Pons (tissue), 1 donor: ENCODE data around the gene GNPDA2.
A peak's percentile ranks its signal among the peaks of the same experiment; 100 is the strongest.

Experiments used
- DNase-seq: peaks from one replicate; pipeline ENCODE4 v3.0.0-alpha.2; 2016; ENCODE audit warnings: low spot score

GNPDA2 gene

GRCh38 chr4:44678094-44679041 is 48.0 kb downstream of the GNPDA2 start, which contains the start of gene GUF1:
TSS of gene GUF1 (plus strand) at chr4:44678420. CDS start at chr4:44678623, 203 bp downstream.
- peak; percentile 94 for DNase-seq

DNA sequence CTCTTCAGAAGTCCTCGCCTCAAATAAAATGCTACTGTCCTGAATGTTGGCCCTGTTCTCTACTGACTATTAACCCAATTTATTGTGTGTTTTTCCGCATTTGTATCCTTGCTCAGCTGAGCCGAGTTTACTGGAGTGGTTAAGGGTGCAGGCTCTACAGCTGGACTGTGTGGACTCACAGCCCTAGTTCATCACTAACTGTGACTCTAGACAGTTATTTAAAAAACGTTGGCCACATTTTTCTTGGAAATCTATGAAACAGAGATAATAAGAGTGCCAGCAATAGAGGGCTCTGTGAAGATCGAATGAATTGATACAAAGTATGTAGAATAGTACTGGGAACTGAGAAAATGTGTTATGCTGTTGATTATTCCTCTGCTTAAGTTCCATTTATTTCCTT is 51.0 kb downstream of the GNPDA2 start:
- no peak for DNase-seq

GRCh38 chr4:44674471-44674870 is 51.9 kb downstream of the GNPDA2 start:
- no peak for DNase-seq

- no peak for DNase-seq
These were observed 54.7 kb downstream of the GNPDA2 start for GRCh38 chr4:44671636-44672035.

DNA sequence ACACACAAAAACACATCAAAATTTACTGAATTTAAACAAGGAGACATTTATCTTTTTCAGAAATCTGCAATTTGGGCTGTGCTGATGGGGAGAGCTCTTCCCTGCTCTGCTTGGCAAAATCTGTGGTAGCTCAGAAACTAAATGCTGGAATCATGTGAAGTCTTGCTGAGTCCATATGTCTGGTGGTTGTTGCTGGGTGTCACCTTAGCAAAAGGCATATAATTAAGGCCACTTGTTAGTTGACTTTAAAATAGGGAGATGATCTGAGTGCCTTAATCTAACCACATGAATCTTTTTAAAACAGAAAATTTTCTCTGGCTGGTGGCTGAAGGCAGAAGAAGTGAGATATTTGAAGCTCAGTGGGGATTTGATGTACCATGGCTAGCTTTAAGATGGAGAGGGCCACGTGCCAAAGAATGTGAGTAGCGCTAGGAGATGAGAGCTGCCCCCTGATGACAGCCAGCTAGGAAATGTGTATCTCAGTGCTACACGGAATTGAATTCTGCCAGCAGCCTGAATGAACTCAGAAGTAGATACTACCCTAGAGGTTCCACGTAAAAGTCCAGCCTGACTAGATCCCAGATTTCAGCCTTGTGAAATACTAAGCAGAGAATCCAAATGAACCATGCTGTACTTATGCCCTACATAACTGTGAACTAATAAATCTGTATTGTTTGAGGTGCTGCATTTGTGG is 55.7 kb downstream of the GNPDA2 start:
- DNase-seq, result no peak

DNA sequence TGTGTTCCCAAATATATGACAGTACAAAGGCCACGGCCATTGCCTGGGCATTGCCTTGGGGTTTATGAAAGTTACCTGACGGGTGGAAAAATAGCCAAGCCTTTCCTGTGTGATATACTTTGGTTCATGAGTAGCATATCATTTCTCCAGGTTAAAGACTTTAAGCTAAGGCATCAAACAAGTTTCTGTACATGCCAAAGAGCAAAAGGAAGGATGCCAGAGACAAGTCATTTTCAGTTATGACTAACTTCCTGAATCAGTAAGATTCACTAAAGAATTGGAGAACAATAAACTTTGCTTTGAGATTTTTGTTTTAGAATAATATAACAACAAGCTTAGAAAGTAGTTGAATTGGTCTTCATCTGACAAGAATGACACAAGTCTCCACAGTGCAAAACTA is 57.8 kb downstream of the GNPDA2 start:
- DNase-seq, result no peak

DNA sequence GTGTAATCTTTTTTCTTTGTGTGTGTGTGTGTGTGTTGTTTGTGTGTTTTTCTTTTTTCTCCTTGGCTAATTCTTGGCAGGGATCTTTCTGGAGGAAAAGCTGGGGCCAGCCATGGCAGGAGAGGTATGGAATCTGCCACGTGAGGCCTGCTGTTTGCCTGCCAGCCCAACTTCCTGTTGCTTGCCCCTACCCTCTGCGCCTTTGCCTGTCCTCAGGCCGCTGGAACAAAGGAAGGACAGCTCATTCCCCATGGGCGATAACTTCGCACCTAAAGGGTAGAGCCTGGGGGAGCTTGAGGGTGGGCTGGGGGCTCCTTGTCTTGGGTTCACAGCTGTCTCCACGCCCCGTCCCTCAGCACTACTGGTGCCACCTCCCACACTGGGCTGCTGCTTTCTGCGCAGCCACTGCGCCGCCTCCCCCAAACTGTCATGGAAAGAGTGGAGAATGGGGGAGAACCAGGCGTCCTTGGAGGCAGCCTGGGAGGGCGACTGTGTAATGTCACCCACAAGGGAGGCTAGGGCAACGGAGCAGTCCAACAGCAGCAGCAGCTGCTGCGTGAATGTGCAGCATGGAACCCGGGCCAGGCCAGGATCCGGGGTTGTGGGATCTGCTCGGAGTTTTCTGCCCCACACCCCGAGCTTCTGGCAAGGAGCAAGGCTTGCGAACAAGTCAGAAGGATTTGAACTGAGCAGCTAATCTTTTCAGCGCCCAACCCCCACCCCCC is 62.7 kb downstream of the GNPDA2 start:
- DNase-seq, result no peak

DNA sequence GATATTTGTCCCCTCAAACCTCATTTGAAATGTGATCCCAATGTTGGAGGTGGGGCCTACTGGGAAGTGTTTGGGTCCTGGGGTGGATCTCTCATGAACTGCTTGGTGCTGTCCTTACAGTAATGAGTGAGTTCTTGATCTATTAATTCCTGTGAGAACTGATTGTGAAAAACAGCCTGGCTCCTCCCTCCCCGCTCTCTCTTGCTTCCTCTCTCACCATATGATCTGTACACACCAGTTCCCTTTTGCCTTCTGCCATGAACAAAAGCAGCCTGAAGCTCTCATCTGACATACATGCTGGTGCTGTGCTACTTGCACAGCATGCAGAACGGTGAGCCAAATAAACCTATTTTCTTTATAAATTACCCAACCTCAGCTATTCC is 63.7 kb downstream of the GNPDA2 start:
- DNase-seq, result no peak

DNA sequence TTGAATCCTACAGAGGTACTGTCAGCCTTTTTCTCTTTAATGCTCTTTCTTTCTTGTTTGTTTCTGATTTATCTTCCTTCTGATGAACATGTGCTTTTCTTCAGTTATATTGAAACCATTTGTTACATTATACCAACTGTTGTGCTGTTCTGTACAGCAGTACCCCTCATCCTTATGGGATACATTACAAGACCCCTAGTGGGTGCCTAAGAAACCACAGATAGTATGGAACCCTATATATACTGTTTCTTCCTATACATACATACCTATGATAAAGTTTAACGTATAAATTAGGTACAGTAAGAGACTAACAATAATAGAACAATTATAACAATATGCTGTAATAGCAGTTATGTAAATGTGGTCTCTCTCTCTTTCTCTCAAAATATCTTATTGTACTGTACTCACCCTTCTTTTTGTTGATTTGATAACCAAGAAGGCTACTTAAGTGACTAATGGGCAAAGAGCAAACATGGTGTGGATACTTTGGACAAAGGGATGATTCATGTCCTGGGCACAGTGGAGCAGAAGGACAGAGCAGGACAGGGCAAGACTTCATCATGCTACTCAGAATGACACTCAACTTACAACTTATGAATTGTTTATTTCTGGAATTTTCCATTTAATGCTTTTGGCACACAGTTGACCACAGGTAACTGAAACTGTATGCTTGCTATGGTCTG is 64.3 kb downstream of the GNPDA2 start:
- no peak for DNase-seq

DNA sequence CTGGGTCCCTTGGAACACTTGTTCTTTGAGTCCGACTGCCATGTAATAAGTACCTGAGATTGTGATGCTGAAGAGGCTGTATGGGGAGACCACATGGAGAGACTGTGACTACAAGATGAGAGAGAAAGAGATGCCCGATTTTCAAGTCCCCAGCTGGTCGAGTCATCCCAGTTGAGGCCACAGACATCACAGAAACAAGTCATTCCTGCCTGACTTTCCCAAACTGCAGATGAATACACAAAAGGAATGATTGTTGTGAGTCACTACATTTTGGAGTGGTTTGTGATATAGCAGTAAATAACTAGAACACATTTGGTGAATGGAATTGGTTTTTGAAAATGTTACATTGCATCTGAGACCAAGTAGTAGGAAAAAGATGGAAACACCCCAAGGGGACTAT is 66.0 kb downstream of the GNPDA2 start:
- DNase-seq, result no peak

DNA sequence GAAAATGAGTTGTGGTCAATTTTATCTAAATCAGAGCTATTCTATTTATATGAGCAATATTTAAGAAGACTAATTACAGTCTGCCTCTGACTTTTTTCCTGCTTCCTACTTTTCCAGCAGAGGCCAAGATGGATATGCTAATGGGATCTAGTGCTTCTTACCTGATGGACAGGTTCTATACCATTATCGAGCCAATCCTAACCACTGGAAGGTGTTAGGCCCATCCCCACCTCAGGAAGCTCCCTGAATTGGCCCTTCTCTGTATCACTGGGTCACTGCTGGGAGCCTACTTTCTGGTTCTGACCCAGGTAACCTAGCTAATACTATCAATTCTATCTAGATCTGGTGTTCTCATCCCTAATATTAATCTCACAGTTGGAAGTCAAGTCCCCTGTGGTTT is 74.4 kb downstream of the GNPDA2 start:
- no peak for DNase-seq
